GM12875 (cell line): ENCODE data around the gene GALNT17.
A peak's percentile ranks its signal among the peaks of the same experiment; 100 is the strongest.
"Not testable (repeated sequence)": the region's sequence is repeated elsewhere in the genome, so short reads cannot be mapped to it uniquely, and the experiment has no call there.

Experiments used
- H3K4me3 ChIP-seq: one replicate; pipeline ENCODE4 v1.5.1; 2011; ENCODE audit warnings: low read depth, low read length, control low read depth
- CTCF ChIP-seq: IDR thresholded peaks from 2 replicates; pipeline ENCODE4 v1.5.1; 2011; ENCODE audit warnings: low read depth, mild to moderate bottlenecking, control low read depth, inconsistent platforms, low read length, moderate library complexity, borderline replicate concordance; ENCODE audit not compliant: insufficient read depth

GALNT17 gene

GRCh38 chr7:71731740-71732139, 599.8 kb downstream of the GALNT17 start:
- H3K4me3 ChIP-seq, result no peak overlapping the region
- TF ChIP-seq CTCF, result no peak

- TF ChIP-seq CTCF, result peak; percentile 87
- H3K4me3 ChIP-seq, result no peak overlapping the region
Measured at GRCh38 chr7:71733107-71733870, 601.3 kb downstream of the GALNT17 start.

GRCh38 chr7:71735961-71736556, 604.1 kb downstream of the GALNT17 start:
- peak; percentile 83 for TF ChIP-seq CTCF

GRCh38 chr7:71737931-71738540, 606.1 kb downstream of the GALNT17 start:
- not testable (repeated sequence) for H3K4me3 ChIP-seq

More at GRCh38 chr7:71735961-71736556, 604.1 kb downstream of the GALNT17 start:
- no peak overlapping the region for H3K4me3 ChIP-seq

- no peak overlapping the region for H3K4me3 ChIP-seq
- TF ChIP-seq CTCF, result no peak
Measured at GRCh38 chr7:71739520-71740173, 607.7 kb downstream of the GALNT17 start.

GRCh38 chr7:71740174-71740560, 608.2 kb downstream of the GALNT17 start:
- no peak overlapping the region for H3K4me3 ChIP-seq
- TF ChIP-seq CTCF, result no peak

GRCh38 chr7:71746006-71746405, 614.1 kb downstream of the GALNT17 start:
- no peak overlapping the region for H3K4me3 ChIP-seq
- TF ChIP-seq CTCF, result no peak
